SK-MEL-5 (cell line): Measurements from ENCODE around the gene CHST6. TPM values are rescaled to one million over a fixed set of nuclear protein-coding genes. Genes with fewer than 3 reads are reported as not detected.
"Not testable (repeated sequence)": the region's sequence is repeated elsewhere in the genome, so short reads cannot be mapped to it uniquely, and the experiment has no call there.

Experiments
- DNase-seq: peaks from one replicate; pipeline ENCODE4 v3.0.0-alpha.2; 2016; ENCODE audit warnings: low read depth, low spot score
- in situ Hi-C: cut with HindIII; loops from 2 replicates; pipeline ENCODE4 v1.10.0; 2016; ENCODE audit warnings: low sequenced_read_pairs, high pct_unique_total_duplicates, low pct_unique_long_range_greater_than_20kb
- total RNA-seq: library from RNA; depleted of rRNA; stranded (reverse); fragments of >200 nt; shearing (Covaris generic); gene quantifications from 2 replicates; pipeline ENCODE4 v1.2.3, GENCODE V29; 2014; rRNA removed

Gene CHST6
- total RNA-seq, 1 experiment from 2014 or later, result 10.2 TPM

DNA sequence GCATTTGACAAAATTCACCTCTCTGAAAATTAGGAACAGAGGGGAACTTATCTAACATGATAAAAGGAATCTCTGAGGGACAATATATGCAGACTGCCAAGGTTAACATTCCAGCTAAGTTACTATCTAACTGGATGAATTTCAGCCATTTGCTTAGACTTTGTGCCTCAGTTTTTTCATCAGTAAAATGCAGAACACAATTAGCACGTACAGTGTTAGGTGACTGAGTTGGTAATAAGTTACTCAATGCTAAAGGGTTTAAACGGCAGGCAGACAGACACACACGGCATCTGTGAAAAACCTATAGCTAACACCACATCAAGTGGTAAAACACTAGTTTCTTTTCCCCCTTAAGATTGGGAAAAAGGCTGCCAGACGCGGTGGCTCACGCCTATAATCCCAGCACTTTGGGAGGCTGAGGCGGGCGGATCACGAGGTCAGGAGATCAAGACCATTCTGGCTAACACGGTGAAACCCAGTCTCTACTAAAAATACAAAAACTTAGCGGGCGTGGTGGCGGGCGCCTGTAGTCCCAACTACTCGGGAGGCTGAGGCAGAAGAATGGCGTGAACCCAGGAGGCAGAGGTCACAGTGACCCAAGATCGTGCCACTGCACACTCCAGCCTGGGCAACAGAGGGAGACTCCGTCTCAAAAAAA lies 71.0 kb downstream of the CHST6 start:
- in situ Hi-C loops, DNase-seq: not testable (repeated sequence)

DNA sequence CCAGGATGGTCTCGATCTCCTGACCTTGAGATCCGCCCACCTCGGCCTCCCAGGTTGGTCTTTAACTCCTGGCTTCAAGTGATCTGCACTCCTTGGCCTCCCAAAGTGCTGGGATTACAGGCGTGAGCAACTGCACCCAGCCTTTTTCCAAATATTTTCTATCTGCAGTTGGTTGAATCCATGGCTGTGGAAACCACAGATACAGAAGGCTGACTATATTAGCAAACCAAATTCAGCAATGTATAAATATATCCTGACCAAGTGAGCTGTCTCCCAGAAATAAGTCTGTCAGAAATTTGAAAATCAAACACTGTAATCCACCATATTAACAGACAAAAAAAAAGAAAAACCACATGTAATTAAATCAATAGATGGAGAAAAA lies 71.5 kb downstream of the CHST6 start:
- in situ Hi-C loops, result no loop called here
- no peak for DNase-seq

Other genes starting within 250 kb of the CHST6 start
- gene BCAR1, start 243.8 kb downstream of the CHST6 start, total RNA-seq, result 12.4 and 16.5 TPM in 2 replicates
- gene CFDP1, start 61.9 kb downstream of the CHST6 start, total RNA-seq, result 24.8 and 25.1 TPM in 2 replicates
- 18.1 and 19.3 TPM in 2 replicates for gene TMEM170A, start 30.8 kb downstream of the CHST6 start, total RNA-seq
- 0.08 TPM in 1 of 2 replicates, not detected in the other for gene CHST5, start 40.7 kb upstream of the CHST6 start, total RNA-seq
- 9.2 and 10.7 TPM in 2 replicates for gene TMEM231, start 60.8 kb upstream of the CHST6 start, total RNA-seq
- 48.7 and 50.5 TPM in 2 replicates for gene GABARAPL2, start 70.9 kb upstream of the CHST6 start, total RNA-seq
- gene ADAT1, start 127.8 kb upstream of the CHST6 start, total RNA-seq, result 56.3 and 78.9 TPM in 2 replicates
- gene KARS1, start 152.2 kb upstream of the CHST6 start, total RNA-seq, result 230 and 243 TPM in 2 replicates
- gene TERF2IP, start 152.3 kb upstream of the CHST6 start, total RNA-seq, result 36.3 and 41.9 TPM in 2 replicates
- gene CPHXL2, start 181.6 kb upstream of the CHST6 start, total RNA-seq, result not detected in 2 replicates
- gene DUXB, start 206.0 kb upstream of the CHST6 start, total RNA-seq, result not detected in 2 replicates
- gene CPHXL, start 231.0 kb upstream of the CHST6 start, total RNA-seq, result not detected in 2 replicates